NCI-H446 treated with DMSO at 0.1 percent for 48 hours (cell line): ENCODE results near the gene LTA.

ENCODE experiments used
- DNase-seq: peaks from one replicate; lab custom pipeline; 2025; lab: John Stamatoyannopoulos, UW

LTA gene

GRCh38 chr6:31569861-31570536 is 2.1 kb upstream of the LTA start:
- no peak for DNase-seq

GRCh38 chr6:31573239-31574105 is 1.4 kb downstream of the LTA start:
- no peak for DNase-seq

- no peak for DNase-seq
These were observed 2.3 kb downstream of the LTA start for GRCh38 chr6:31574106-31575061.

- DNase-seq: no peak
These were observed 3.3 kb downstream of the LTA start, which contains the start of gene TNF for GRCh38 chr6:31575335-31575901. TSS of gene TNF (plus strand) at chr6:31575565. CDS start at chr6:31575742, 177 bp downstream.

GRCh38 chr6:31575952-31576685 is 4.0 kb downstream of the LTA start:
- no peak for DNase-seq

GRCh38 chr6:31576897-31577578 is 4.9 kb downstream of the LTA start:
- DNase-seq: no peak

GRCh38 chr6:31577579-31577966 is 5.5 kb downstream of the LTA start:
- no peak for DNase-seq

GRCh38 chr6:31578184-31579118 is 6.4 kb downstream of the LTA start:
- no peak for DNase-seq

- no peak for DNase-seq
These were observed 7.0 kb downstream of the LTA start for GRCh38 chr6:31579119-31579505.

- DNase-seq: no peak
These were observed 7.7 kb downstream of the LTA start for GRCh38 chr6:31579546-31580437.

- DNase-seq: no peak
These were observed 8.3 kb downstream of the LTA start for GRCh38 chr6:31580438-31580740.

- peak; percentile 39 for DNase-seq
These were observed 8.8 kb downstream of the LTA start for GRCh38 chr6:31580807-31581433.

GRCh38 chr6:31581434-31582229 is 9.5 kb downstream of the LTA start:
- DNase-seq: no peak

GRCh38 chr6:31582230-31582643 is 10.1 kb downstream of the LTA start, which contains the start of gene LTB:
TSS of gene LTB (minus strand) at chr6:31582424. CDS start at chr6:31582417, 7 bp downstream.
- DNase-seq: no peak

- no peak for DNase-seq
These were observed 13.4 kb downstream of the LTA start for GRCh38 chr6:31585491-31585890.

GRCh38 chr6:31586008-31586407 is 13.9 kb downstream of the LTA start, which contains the start of gene LST1:
TSS of gene LST1 (plus strand) at chr6:31586277. CDS start at chr6:31587300, 1,023 bp downstream.
- no peak for DNase-seq
